GM18858 (cell line): ENCODE measurements around the gene GYG2.
"Not testable (repeated sequence)": the region's sequence is repeated elsewhere in the genome, so short reads cannot be mapped to it uniquely, and the experiment has no call there.

Experiments
- ATAC-seq: cut with Tn5 transposase; IDR thresholded peaks from one replicate; pipeline ENCODE4 v1.9.1; 2021; ENCODE audit not compliant: unreplicated experiment

GYG2 gene

GRCh38 chrX:2812161-2812907 lies 16.4 kb upstream of the GYG2 start:
- ATAC-seq: not testable (repeated sequence)

GRCh38 chrX:2817036-2817435 lies 11.7 kb upstream of the GYG2 start:
- ATAC-seq: no peak

- no peak for ATAC-seq
Observed at GRCh38 chrX:2819345-2820135, 9.2 kb upstream of the GYG2 start.

GRCh38 chrX:2820136-2820771 lies 8.5 kb upstream of the GYG2 start:
- ATAC-seq: no peak

GRCh38 chrX:2823795-2824386 lies 4.8 kb upstream of the GYG2 start:
- ATAC-seq: no peak

GRCh38 chrX:2824886-2825285 lies 3.8 kb upstream of the GYG2 start:
- no peak for ATAC-seq

- ATAC-seq: no peak
Observed at GRCh38 chrX:2828959-2829411, 255 bp downstream of the GYG2 start.

GRCh38 chrX:2829469-2830246 lies 928 bp downstream of the GYG2 start:
- no peak for ATAC-seq

GRCh38 chrX:2831471-2832228 lies 2.9 kb downstream of the GYG2 start:
- ATAC-seq: no peak

- ATAC-seq: no peak
Observed at GRCh38 chrX:2837961-2838360, 9.2 kb downstream of the GYG2 start.

- ATAC-seq: no peak
Observed at GRCh38 chrX:2840961-2841360, 12.2 kb downstream of the GYG2 start.

GRCh38 chrX:2841537-2841936 lies 12.8 kb downstream of the GYG2 start:
- no peak for ATAC-seq

GRCh38 chrX:2846992-2847391 lies 18.3 kb downstream of the GYG2 start:
- no peak for ATAC-seq

GRCh38 chrX:2848871-2849301 lies 20.2 kb downstream of the GYG2 start:
- ATAC-seq: no peak

- no peak for ATAC-seq
Observed at GRCh38 chrX:2854918-2855317, 26.2 kb downstream of the GYG2 start.

GRCh38 chrX:2855761-2856160 lies 27.0 kb downstream of the GYG2 start:
- no peak for ATAC-seq

- no peak for ATAC-seq
Observed at GRCh38 chrX:2857566-2857965, 28.8 kb downstream of the GYG2 start.

GRCh38 chrX:2859197-2859797 lies 30.6 kb downstream of the GYG2 start:
- ATAC-seq: no peak

- no peak for ATAC-seq
Observed at GRCh38 chrX:2862404-2862803, 33.7 kb downstream of the GYG2 start.

GRCh38 chrX:2863646-2864045 lies 34.9 kb downstream of the GYG2 start:
- ATAC-seq: no peak
